Suprapubic skin (tissue), 4 donors: Measurements from ENCODE around the gene METTL16. TPM values are rescaled to one million over a fixed set of nuclear protein-coding genes. Genes with fewer than 3 reads are reported as not detected.
A peak's percentile ranks its signal among the peaks of the same experiment; 100 is the strongest.

Experiments used
- DNase-seq, 2 donors: peaks; one replicate each; pipeline ENCODE4 v3.0.0-alpha.2; 2019; ENCODE audit warnings: low spot score in 2 of 2
- H3K27ac ChIP-seq: fragments of 200-600 bp; sonication (generic); one replicate; pipeline ENCODE4 v1.5.1; 2019
- H3K27me3 ChIP-seq: fragments of 200-600 bp; sonication (generic); one replicate; pipeline ENCODE4 v1.5.1; 2019
- H3K36me3 ChIP-seq: fragments of 200-600 bp; sonication (generic); one replicate; pipeline ENCODE4 v1.5.1; 2019
- H3K4me1 ChIP-seq: fragments of 200-600 bp; sonication (generic); one replicate; pipeline ENCODE4 v1.5.1; 2019
- H3K4me3 ChIP-seq: fragments of 200-600 bp; sonication (generic); one replicate; pipeline ENCODE4 v1.5.1; 2019; ENCODE audit warnings: mild to moderate bottlenecking
- H3K9me3 ChIP-seq: fragments of 200-600 bp; sonication (generic); one replicate; pipeline ENCODE4 v1.5.1; 2019
- CTCF ChIP-seq, 2 donors: fragments of 200-600 bp in 1 of 2; fragments of 450-650 bp in 1 of 2; sonication (generic) in 1 of 2; IDR thresholded peaks; one replicate each; pipeline ENCODE4 v1.5.1; 2016 to 2019; ENCODE audit warnings: antibody characterized with exemption in 2 of 2, mild to moderate bottlenecking in 1 of 2, moderate library complexity in 1 of 2
- EP300 ChIP-seq: sonication (generic); formaldehyde crosslinking; IDR thresholded peaks from one replicate; pipeline ENCODE4 v1.6.1; 2017; ENCODE audit warnings: antibody characterized with exemption
- POLR2A ChIP-seq, 2 donors: fragments of 450-650 bp; IDR thresholded peaks; one replicate each; pipeline ENCODE4 v1.6.1; 2017; ENCODE audit warnings: antibody characterized with exemption in 2 of 2, mild to moderate bottlenecking in 2 of 2, moderate library complexity in 2 of 2
- POLR2AphosphoS5 ChIP-seq, 3 donors: sonication (generic); formaldehyde crosslinking; IDR thresholded peaks; one replicate each; pipeline ENCODE4 v1.6.1; 2017; ENCODE audit warnings: antibody characterized with exemption in 3 of 3
- WGBS: methylation state at CpG from one replicate; pipeline ENCODE4 v1.1.5; 2018; 5-methylcytosine and 5-hydroxymethylcytosine counted together
- total RNA-seq, 4 donors: library from RNA; depleted of rRNA; stranded (reverse); fragments of >200 nt; gene quantifications; one replicate each; pipeline ENCODE4 v1.1.0, GENCODE V29; 2016

METTL16 gene
- total RNA-seq, 4 donors from 2014 or later = 30.8 to 53.3 (median 35.9) TPM

GRCh38 chr17:2459917-2460271 lies 51.8 kb downstream of the METTL16 start:
- Histone ChIP-seq H3K27me3 (no peaks in the 10 kb centered on the region), H3K36me3 (peaks cover 64% of the 10 kb centered on the region), H3K9me3 (no peaks in the 10 kb centered on the region), H3K4me1 (no peaks in the 10 kb centered on the region), H3K4me3 (no peak overlapping the region), H3K27ac (peak overlapping the region; percentile 71)
- WGBS = 83% methylated on average over 3 of the region's 3 CpGs
- TF ChIP-seq POLR2A (IDR thresholded peaks at IDR 0.05) = no peak
- no peak for TF ChIP-seq POLR2AphosphoS5 (IDR thresholded peaks at IDR 0.05)
- no peak for DNase-seq

GRCh38 chr17:2457913-2458312 lies 53.8 kb downstream of the METTL16 start:
- H3K4me1 ChIP-seq = no peaks in the 10 kb centered on the region
- H3K27me3 ChIP-seq = no peaks in the 10 kb centered on the region
- H3K36me3 ChIP-seq = peaks cover 57% of the 10 kb centered on the region
- H3K27ac ChIP-seq = no peak overlapping the region
- TF ChIP-seq POLR2AphosphoS5 (IDR thresholded peaks at IDR 0.05) (no peak), POLR2A (IDR thresholded peaks at IDR 0.05) (no peak), EP300 (no peak), CTCF (IDR thresholded peaks at IDR 0.05) (no peak)
- no peak for DNase-seq
- 95% methylated on average over 4 of the region's 4 CpGs for WGBS
- no peaks in the 10 kb centered on the region for H3K9me3 ChIP-seq
- no peak overlapping the region for H3K4me3 ChIP-seq

GRCh38 chr17:2456475-2456874 lies 55.2 kb downstream of the METTL16 start:
- no peak overlapping the region for H3K27ac ChIP-seq
- no peak for TF ChIP-seq POLR2A (IDR thresholded peaks at IDR 0.05)
- TF ChIP-seq POLR2AphosphoS5 (IDR thresholded peaks at IDR 0.05) = no peak
- TF ChIP-seq EP300 = no peak
- TF ChIP-seq CTCF (IDR thresholded peaks at IDR 0.05) = no peak
- 88% methylated on average over 3 of the region's 3 CpGs for WGBS
- no peaks in the 10 kb centered on the region for H3K9me3 ChIP-seq
- H3K4me3 ChIP-seq = no peak overlapping the region
- H3K27me3 ChIP-seq = no peaks in the 10 kb centered on the region
- peaks cover 46% of the 10 kb centered on the region for H3K36me3 ChIP-seq
- no peaks in the 10 kb centered on the region for H3K4me1 ChIP-seq
- no peak for DNase-seq

- no peak overlapping the region for H3K4me3 ChIP-seq
- H3K4me1 ChIP-seq = no peaks in the 10 kb centered on the region
- H3K27ac ChIP-seq = no peak overlapping the region
- H3K27me3 ChIP-seq = no peaks in the 10 kb centered on the region
- no peaks in the 10 kb centered on the region for H3K9me3 ChIP-seq
- TF ChIP-seq EP300 (no peak), POLR2A (IDR thresholded peaks at IDR 0.05) (no peak), CTCF (IDR thresholded peaks at IDR 0.05) (no peak), POLR2AphosphoS5 (IDR thresholded peaks at IDR 0.05) (no peak)
- 94% methylated on average over 3 of the region's 3 CpGs for WGBS
- peaks cover 46% of the 10 kb centered on the region for H3K36me3 ChIP-seq
- no peak for DNase-seq
Measured at GRCh38 chr17:2455956-2456355, 55.7 kb downstream of the METTL16 start.

- Histone ChIP-seq H3K4me3 (no peak overlapping the region), H3K9me3 (no peaks in the 10 kb centered on the region), H3K36me3 (peaks cover 26% of the 10 kb centered on the region), H3K27me3 (no peaks in the 10 kb centered on the region), H3K4me1 (no peaks in the 10 kb centered on the region), H3K27ac (no peak overlapping the region)
- 93% methylated on average over 3 of the region's 3 CpGs for WGBS
- no peak for DNase-seq
- TF ChIP-seq POLR2A (IDR thresholded peaks at IDR 0.05) (no peak), POLR2AphosphoS5 (IDR thresholded peaks at IDR 0.05) (no peak)
Measured at GRCh38 chr17:2453866-2454265, 57.8 kb downstream of the METTL16 start.

GRCh38 chr17:2453325-2453724 lies 58.4 kb downstream of the METTL16 start:
- DNase-seq = no peak
- no peak overlapping the region for H3K4me3 ChIP-seq
- no peak overlapping the region for H3K27ac ChIP-seq
- no peaks in the 10 kb centered on the region for H3K9me3 ChIP-seq
- H3K27me3 ChIP-seq = no peaks in the 10 kb centered on the region
- 51% methylated on average over 6 of the region's 6 CpGs for WGBS
- TF ChIP-seq POLR2A (IDR thresholded peaks at IDR 0.05) = no peak
- TF ChIP-seq CTCF (IDR thresholded peaks at IDR 0.05) = no peak
- TF ChIP-seq POLR2AphosphoS5 (IDR thresholded peaks at IDR 0.05) = no peak
- TF ChIP-seq EP300 = no peak
- H3K36me3 ChIP-seq = peaks cover 21% of the 10 kb centered on the region
- H3K4me1 ChIP-seq = no peaks in the 10 kb centered on the region
